Inflammatory macrophage (primary cell): ENCODE data around the gene IL23R.
"Not testable (repeated sequence)": the region's sequence is repeated elsewhere in the genome, so short reads cannot be mapped to it uniquely, and the experiment has no call there.

Experiments
- DNase-seq, 2 donors: peaks; one replicate each; pipeline ENCODE4 v3.0.0-alpha.2; 2020 to 2022
- total RNA-seq, 18 experiments: gene quantifications; one replicate each; lab custom pipeline; 2026; ENCODE audit warnings: mixed read lengths in 6 of 18, inconsistent platforms in 2 of 18; lab: John Stamatoyannopoulos, UW

IL23R gene
- 0 to 0.65 (median 0.18) reads per million in 18 experiments for total RNA-seq

- peak in 1 of 2 donors; percentile 1 for DNase-seq
Observed at GRCh38 chr1:67166196-67166595, at the start of gene IL23R. Gene IL23R, plus strand, starts transcription at chr1:67166454. Its CDS starts 1,667 bp downstream, at chr1:67168121.

DNA sequence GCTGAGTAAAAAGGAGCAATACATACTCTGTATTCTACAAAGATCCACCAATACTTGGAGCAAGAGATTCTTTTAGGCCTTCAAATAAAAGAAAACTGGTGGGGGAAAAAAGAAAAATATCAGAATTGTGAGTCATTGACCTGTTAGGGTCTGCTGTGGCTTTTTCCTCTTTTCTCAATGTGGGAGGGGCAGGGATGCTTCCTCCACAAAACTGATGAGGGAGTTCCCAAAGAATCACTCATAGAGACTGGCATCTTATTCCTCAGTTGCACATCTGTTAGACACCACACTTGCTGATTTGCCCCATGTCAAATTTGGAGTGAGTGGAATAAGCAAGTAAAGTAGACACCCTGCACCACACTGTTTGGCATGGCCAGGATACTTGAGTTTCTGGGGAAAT lies 48.1 kb upstream of the IL23R start:
- no peak for DNase-seq

DNA sequence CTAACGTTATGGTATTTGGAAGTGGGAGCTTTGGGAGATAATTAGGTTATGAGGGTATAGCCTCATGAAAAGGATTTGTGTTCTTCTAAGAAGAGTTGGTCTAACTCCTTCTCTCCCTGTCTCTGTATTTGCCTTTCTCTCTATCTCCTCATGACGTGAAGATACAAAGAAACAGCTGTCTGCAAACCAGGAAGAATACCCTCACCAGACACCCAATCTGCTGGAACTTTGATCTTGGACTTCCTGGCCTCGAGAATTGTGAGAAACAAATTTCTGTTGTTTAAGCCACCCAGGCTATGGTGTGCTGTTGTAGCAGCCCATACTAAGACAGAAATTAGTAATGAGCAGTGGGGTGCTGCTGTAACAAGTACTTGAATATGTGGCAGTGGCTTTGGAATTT lies 47.6 kb upstream of the IL23R start:
- DNase-seq: no peak

- DNase-seq: no peak
Observed at GRCh38 chr1:67120855-67121619, 45.2 kb upstream of the IL23R start.

DNA sequence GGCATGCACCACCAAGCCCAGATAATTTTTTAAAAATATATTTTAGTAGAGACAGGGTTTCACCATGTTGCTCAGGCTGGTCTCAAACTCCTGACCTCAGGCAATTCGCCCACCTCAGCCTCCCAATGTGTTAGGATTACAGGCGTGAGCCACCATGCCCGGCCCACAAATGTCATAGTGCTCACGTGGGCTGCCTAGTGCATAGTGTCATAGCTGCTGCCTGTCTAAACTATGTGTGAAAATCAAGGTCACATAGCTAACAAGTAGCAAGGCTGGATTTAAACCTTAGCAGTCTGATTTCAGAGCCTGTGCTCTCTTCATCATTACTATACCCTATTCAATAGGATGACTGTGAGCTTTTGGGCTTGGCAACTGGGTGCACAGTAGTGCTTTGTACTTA lies 41.8 kb upstream of the IL23R start:
- DNase-seq: no peak

DNA sequence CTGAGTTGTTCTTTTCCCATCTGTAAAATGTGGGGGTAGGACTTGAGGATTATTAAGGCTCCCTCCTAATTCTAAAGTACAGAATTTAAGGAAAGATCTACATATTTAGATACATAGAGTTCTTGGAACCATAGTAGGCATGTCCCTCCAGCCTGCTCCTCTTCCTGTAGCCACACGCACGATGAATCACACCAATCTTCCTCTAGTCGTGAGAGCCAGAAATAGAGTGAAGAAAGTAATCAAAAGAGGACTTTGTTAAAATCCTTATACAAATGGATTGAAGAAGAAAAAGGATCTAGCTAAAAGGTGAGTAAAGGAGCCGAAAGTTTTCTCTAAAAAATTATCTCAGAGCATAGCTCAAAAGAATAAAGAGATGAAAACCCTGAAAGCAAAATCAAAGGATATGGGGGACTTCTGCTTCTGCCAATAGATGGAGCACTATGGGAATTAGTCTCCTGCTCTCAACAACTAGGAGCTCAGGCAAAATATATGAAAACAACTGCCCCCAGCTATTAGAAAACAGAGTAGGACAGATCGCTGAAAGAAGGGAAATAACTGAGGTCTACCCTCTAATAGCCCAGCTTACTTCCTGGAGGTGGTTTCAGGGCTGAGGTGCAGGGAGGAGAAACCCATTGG lies 40.0 kb upstream of the IL23R start:
- no peak for DNase-seq

- DNase-seq: no peak
Observed at GRCh38 chr1:67126974-67127373, 39.3 kb upstream of the IL23R start.

DNA sequence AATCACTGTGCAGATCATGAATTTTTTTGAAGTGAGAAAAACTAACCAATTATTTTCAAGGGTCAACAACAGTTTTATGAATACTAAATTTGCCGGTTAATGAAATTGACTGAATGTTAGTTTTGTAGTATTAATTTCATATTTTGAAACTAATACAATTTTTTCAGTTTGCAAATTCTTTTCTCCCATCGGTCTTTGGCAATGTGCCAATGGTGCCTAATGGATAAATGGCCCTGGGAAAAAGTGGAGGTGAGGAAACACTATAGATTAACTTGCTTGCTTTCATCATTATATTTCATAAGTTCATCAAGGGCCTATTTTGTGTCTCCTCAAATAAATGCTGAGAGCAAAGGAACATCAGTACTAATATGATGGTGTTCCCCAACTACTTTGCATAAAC lies 35.6 kb upstream of the IL23R start:
- no peak for DNase-seq

GRCh38 chr1:67133177-67133576 lies 33.1 kb upstream of the IL23R start:
- DNase-seq: no peak

GRCh38 chr1:67134695-67135094 lies 31.6 kb upstream of the IL23R start, which contains the start of gene C1orf141:
Gene C1orf141, minus strand, starts transcription at chr1:67134970. Its CDS starts 7,730 bp downstream, at chr1:67127240.
- no peak for DNase-seq

GRCh38 chr1:67135354-67135753 lies 30.9 kb upstream of the IL23R start:
- no peak for DNase-seq

GRCh38 chr1:67137307-67137753 lies 28.9 kb upstream of the IL23R start:
- DNase-seq: no peak

DNA sequence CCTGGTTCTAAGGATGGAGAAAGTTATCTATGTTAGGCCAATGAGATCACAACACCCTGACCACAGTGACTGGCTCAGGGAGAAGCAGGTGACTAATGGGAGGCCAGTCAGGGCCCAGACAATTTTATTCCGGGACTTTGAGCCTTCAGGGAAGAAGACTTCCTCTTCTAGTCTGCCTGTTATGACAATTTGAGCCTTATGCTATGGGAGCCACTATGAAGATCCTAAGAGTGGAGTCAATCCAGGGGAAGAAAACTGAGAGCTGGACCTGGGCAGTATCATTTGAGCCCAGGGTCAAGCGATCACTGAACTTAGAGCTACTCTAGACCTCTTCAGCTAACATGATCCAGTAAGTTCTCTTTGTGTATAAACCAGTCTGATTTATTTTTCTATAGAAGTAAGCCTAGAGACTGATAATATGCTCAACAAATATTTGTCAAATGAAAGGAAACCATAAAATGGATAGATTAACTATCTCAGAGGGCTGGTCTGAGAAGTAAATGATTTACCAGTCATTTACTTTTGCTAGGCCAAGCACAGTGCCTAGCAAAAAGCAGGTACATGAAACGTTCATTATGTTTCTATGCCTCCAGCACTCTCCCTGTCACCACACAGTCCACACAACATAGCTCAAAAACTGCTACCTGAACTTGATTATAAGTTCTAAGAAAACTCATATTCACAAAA lies 27.3 kb upstream of the IL23R start:
- no peak for DNase-seq

GRCh38 chr1:67140460-67140859 lies 25.8 kb upstream of the IL23R start:
- no peak for DNase-seq

DNA sequence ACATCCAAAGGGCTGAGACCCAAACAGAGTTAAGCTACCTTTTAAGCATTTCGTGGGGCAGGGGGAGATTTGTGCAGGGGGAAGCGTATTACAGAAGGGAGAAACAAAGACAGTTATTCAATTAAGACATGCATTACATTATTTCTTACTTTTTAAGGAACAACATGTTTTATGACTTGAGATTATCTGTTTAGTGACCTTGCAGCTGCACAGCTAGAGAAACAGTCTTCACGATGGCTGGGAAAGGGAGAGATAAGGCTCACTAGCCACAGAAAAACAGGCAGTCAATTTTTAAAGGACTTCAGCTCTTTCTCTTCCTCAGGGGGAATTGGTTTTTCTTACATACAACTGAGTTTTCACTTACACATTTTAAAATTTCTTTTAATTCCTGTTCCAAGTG lies 24.4 kb upstream of the IL23R start:
- not testable (repeated sequence) for DNase-seq

DNA sequence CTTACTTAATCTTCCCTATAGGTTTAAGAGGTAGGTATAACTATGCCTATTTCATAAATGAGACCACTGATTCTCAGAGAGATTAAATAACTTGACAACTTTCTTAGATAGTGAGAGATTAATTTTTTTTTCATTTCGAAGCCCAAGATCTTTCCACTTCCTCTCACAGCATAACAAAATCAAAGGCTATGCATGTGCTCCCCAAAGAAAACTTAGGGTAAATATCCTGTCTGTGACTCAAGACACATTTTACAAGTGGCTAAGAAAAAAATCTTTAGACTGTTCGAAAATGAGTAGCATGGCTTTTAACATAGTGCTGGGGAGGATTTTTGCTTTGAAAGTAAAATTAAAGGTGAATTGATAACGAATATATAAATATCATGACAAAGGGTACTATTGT lies 23.3 kb upstream of the IL23R start:
- DNase-seq: no peak

- DNase-seq: no peak
Observed at GRCh38 chr1:67143966-67144365, 22.3 kb upstream of the IL23R start.

GRCh38 chr1:67144696-67145095 lies 21.6 kb upstream of the IL23R start:
- DNase-seq: no peak

DNA sequence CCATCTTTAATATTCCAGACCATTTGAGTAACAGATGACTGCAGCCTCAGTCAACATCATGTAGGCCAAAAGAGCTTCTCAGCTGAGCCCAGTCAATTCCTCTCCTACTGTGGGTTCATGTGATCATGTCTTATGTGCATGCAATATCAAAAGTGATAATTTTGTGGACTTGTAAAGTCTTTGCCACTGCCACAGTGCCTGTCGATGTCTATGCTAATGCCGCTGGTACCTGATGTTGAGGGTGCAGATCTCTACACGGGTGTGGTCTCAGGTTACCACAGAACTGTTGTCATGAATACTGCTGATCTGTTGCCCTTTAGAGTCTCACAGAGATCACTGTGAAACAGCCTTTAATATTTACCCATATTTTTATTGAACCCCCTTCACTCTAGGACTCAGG lies 20.2 kb upstream of the IL23R start:
- no peak for DNase-seq

GRCh38 chr1:67146539-67146938 lies 19.7 kb upstream of the IL23R start:
- no peak for DNase-seq

GRCh38 chr1:67147973-67148372 lies 18.3 kb upstream of the IL23R start:
- not testable (repeated sequence) for DNase-seq

DNA sequence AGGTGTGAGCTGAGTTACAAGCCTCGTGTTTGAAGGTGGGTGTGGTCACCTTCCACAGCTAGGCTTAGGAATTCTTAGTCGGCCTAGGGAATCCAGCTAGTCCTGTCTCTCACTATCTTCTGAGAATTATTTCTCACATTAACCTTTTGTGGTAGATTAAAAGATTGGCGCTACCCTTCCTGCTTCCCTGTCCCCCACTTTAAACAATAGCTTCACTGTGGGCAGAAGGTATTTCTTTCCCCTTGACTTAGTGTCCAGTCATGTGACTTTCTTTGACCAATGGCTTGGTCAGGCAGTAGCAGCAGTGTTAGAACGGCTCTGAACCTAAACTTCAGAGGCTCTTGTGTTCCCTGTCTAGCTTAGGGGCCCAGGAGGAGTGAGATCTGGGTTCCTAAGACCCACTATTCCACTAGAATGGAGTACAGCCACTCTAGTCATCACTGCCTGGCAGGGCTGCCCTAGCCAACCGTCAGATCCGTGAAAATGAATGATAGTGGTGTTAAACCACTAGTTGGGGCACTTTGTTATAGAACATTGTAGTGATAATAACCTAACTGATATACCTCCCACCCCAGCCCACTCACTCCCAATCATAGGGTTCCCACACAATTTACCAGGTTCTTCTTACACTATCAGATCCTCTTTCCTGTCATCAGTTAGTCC lies 17.6 kb upstream of the IL23R start:
- DNase-seq: no peak
